ENCODE measurements around the gene CELSR1. TPM values are rescaled to one million over a fixed set of nuclear protein-coding genes. Genes with fewer than 3 reads are reported as not detected.

The CELSR1 gene
- total and polyA plus RNA-seq, 9 donors, result 0.63 to 25.2 (median 2.9) TPM

DNA sequence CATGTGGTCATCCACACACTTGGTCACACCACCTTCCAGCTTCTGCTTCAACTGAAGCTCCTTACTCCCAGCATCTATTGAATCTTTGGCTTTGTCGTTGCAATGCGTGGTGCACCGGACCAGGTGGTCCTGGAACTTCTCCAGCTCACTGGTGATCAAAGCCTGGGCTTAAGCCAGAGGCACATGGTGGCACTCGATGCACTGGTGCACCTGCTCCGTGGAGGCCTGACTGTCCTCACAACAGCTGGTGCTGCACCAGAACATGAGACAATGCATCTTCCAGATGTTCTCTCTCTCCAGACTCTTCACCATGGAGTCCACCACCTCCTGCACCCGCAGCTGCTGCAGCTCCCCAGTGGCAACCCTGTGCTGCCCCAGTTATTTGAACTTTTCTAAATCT is 56.0 kb downstream of the CELSR1 start:
- Histone ChIP-seq H3K4me1 (ENCODE audit: insufficient read depth) (no peaks in the 10 kb centered on the region), H3K36me3 (no peaks in the 10 kb centered on the region), H3K27me3 (no peaks in the 10 kb centered on the region), H3K4me3 (no peak overlapping the region), H3K27ac (no peak overlapping the region), H3K9me3 (no peaks in the 10 kb centered on the region)
- WGBS, 3 donors, result 59 to 70% (median 67%) methylated on average over 6 of the region's 6 CpGs
- DNase-seq, result no peak
- TF ChIP-seq, protein P1, sequence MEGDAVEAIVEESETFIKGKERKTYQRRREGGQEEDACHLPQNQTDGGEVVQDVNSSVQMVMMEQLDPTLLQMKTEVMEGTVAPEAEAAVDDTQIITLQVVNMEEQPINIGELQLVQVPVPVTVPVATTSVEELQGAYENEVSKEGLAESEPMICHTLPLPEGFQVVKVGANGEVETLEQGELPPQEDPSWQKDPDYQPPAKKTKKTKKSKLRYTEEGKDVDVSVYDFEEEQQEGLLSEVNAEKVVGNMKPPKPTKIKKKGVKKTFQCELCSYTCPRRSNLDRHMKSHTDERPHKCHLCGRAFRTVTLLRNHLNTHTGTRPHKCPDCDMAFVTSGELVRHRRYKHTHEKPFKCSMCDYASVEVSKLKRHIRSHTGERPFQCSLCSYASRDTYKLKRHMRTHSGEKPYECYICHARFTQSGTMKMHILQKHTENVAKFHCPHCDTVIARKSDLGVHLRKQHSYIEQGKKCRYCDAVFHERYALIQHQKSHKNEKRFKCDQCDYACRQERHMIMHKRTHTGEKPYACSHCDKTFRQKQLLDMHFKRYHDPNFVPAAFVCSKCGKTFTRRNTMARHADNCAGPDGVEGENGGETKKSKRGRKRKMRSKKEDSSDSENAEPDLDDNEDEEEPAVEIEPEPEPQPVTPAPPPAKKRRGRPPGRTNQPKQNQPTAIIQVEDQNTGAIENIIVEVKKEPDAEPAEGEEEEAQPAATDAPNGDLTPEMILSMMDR (IDR thresholded peaks at IDR 0.05), result no peak
- TF ChIP-seq EP300 (IDR thresholded peaks at IDR 0.05) (no peak), POLR2A (IDR thresholded peaks at IDR 0.05) (no peak)
- intact Hi-C loops (cut with DNase I), result loop anchor here in 1 of 4 donors (10.0 kb wide), 1 partner anchor 57 kb away; no protein-coding TSS in a partner anchor

DNA sequence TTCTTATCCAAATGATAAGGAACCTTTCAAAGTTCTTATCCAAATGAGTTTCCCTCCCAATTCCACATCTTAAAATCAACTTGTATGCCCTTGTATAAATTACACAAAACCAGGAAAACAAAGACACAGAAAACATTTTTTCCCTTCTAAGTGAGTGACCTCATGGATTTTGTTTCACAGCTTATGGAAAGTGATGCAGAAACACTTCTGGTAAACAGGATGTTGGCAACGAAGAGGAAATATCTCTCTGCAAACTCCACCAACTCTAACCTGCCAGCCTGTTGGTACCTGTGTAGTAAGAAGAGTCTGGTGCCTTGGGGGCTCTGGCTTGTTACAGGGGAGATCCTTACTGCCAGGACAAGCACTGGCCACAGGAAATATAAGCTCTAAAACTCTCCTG is 57.0 kb downstream of the CELSR1 start:
- intact Hi-C loops (cut with DNase I), result loop anchor here in 1 of 4 donors (10.0 kb wide), 1 partner anchor 56 kb away; no protein-coding TSS in a partner anchor
- Histone ChIP-seq H3K4me3 (no peak overlapping the region), H3K4me1 (ENCODE audit: insufficient read depth) (no peaks in the 10 kb centered on the region), H3K27ac (no peak overlapping the region), H3K36me3 (no peaks in the 10 kb centered on the region), H3K27me3 (no peaks in the 10 kb centered on the region), H3K9me3 (no peaks in the 10 kb centered on the region)
- no peak for DNase-seq
- TF ChIP-seq POLR2A (IDR thresholded peaks at IDR 0.05) (no peak), EP300 (IDR thresholded peaks at IDR 0.05) (no peak)
- TF ChIP-seq, protein P1 (IDR thresholded peaks at IDR 0.05), result no peak
- 13 to 26% (median 21%) methylated on average over 1 of the region's 1 CpG for WGBS, 3 donors

GRCh38 chr22:46479046-46479445 is 58.4 kb downstream of the CELSR1 start:
- no peaks in the 10 kb centered on the region for H3K36me3 ChIP-seq
- TF ChIP-seq POLR2A (IDR thresholded peaks at IDR 0.05) (no peak), EP300 (IDR thresholded peaks at IDR 0.05) (no peak)
- TF ChIP-seq, protein P1 (IDR thresholded peaks at IDR 0.05), result no peak
- H3K27ac ChIP-seq, result no peak overlapping the region
- H3K4me3 ChIP-seq, result no peak overlapping the region
- DNase-seq, result no peak
- H3K4me1 ChIP-seq (ENCODE audit: insufficient read depth), result no peaks in the 10 kb centered on the region
- H3K27me3 ChIP-seq, result no peaks in the 10 kb centered on the region
- H3K9me3 ChIP-seq, result no peaks in the 10 kb centered on the region
- intact Hi-C loops (cut with DNase I), result no loop called here
- WGBS, 3 donors, result 87 to 89% (median 88%) methylated on average over 16 of the region's 16 CpGs

DNA sequence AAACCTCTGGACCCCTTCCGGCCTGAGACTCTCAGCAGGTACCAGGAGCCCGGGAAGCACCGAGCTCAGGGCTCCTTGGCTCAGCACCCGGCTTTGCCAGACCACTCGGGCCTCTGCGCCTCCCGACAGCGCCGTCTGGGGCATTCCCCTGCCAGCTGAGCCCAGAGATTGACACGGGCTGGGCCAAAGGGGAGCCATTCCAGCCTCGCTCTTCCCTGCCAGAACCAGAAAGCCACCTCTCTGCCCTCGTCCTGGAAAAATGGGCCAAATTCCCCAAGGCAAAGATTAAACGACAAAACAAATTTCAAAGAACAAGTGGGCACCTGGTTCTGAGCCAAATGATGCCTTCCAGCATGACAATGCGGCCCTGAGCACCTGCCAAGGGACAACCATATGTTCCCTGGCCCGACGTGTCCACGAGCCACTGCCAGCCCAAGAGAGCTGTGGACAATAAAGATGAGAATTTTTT is 59.3 kb downstream of the CELSR1 start:
- no peak overlapping the region for H3K4me3 ChIP-seq
- no peak for DNase-seq
- intact Hi-C loops (cut with DNase I), result no loop called here
- no peaks in the 10 kb centered on the region for H3K4me1 ChIP-seq (ENCODE audit: insufficient read depth)
- no peak overlapping the region for H3K27ac ChIP-seq
- H3K27me3 ChIP-seq, result no peaks in the 10 kb centered on the region
- TF ChIP-seq POLR2A (IDR thresholded peaks at IDR 0.05), result no peak
- TF ChIP-seq, protein P1 (IDR thresholded peaks at IDR 0.05), result no peak
- no peaks in the 10 kb centered on the region for H3K36me3 ChIP-seq
- WGBS, 3 donors, result 88 to 90% (median 90%) methylated on average over 17 of the region's 17 CpGs
- no peaks in the 10 kb centered on the region for H3K9me3 ChIP-seq

Measured in ovary (tissue), 9 donors.